Body of pancreas (tissue), 4 donors: ENCODE measurements around the gene TASP1. TPM values are rescaled to one million over a fixed set of nuclear protein-coding genes. Genes with fewer than 3 reads are reported as not detected.

Source experiments
- ATAC-seq: fragments of 150-250 bp; one replicate; pipeline ENCODE4 v1.9.1; 2016
- DNase-seq, 4 donors: peaks; one replicate each; pipeline ENCODE4 v3.0.0-alpha.2; 2019
- H3K27ac ChIP-seq, 4 donors: fragments of 200-600 bp; sonication (generic); 1 replicate in 3 of 4; 2 replicates in 1 of 4; pipeline versions ENCODE4 v1.5.1 to v1.6.1; 2016 to 2019; ENCODE audit warnings: mild to moderate bottlenecking in 1 of 4, mixed read lengths in 1 of 4, moderate library complexity in 1 of 4
- H3K27me3 ChIP-seq, 2 donors: fragments of 200-600 bp; sonication (generic); one replicate each; pipeline ENCODE4 v1.6.0; 2016; ENCODE audit warnings: mild to moderate bottlenecking in 1 of 2
- H3K36me3 ChIP-seq, 2 donors: fragments of 200-600 bp; sonication (generic); replicated peaks in 1 of 2; 2 replicates each; pipeline ENCODE4 v1.5.1; 2016; ENCODE audit warnings: low read depth in 2 of 2; ENCODE audit not compliant: insufficient read depth in 1 of 2
- H3K4me1 ChIP-seq: fragments of 200-600 bp; sonication (generic); one replicate; pipeline ENCODE4 v1.6.0; 2016
- H3K4me3 ChIP-seq, 2 donors: fragments of 200-600 bp; sonication (generic); 1 replicate in 1 of 2; 2 replicates in 1 of 2; pipeline ENCODE4 v1.5.1; 2016 to 2019
- H3K9me3 ChIP-seq, 3 donors: fragments of 200-600 bp; sonication (generic); 1 replicate in 2 of 3; 2 replicates in 1 of 3; pipeline ENCODE4 v1.5.1; 2016
- POLR2A ChIP-seq, 3 donors: fragments of 450-650 bp; IDR thresholded peaks; one replicate each; pipeline ENCODE4 v1.6.1; 2016; ENCODE audit warnings: antibody characterized with exemption in 3 of 3, mild to moderate bottlenecking in 2 of 3
- WGBS, 2 donors: methylation state at CpG; one replicate each; pipeline ENCODE4 v1.1.5; 2017; 5-methylcytosine and 5-hydroxymethylcytosine counted together
- intact Hi-C: fragments of 100-400 bp; cut with DNase I; formaldehyde crosslinking; loops from one replicate; pipeline ENCODE4 v1.15.1; 2023
- total RNA-seq, 2 donors: library from RNA; depleted of rRNA; stranded (reverse); fragments of >200 nt; gene quantifications; one replicate each; pipeline ENCODE4 v1.1.0, GENCODE V29; 2016
- TF ChIP-seq, protein P1 (sequence below), 7 experiments: fragments of 450-650 bp in 4 of 7; fragments of 200-600 bp in 3 of 7; sonication (generic) in 3 of 7; IDR thresholded peaks; one replicate each; pipeline ENCODE4 v1.5.1; 2016 to 2019; ENCODE audit warnings: antibody characterized with exemption in 7 of 7

Gene TASP1
- total RNA-seq, 2 donors from 2014 or later, result 8.0 to 11.5 TPM

DNA sequence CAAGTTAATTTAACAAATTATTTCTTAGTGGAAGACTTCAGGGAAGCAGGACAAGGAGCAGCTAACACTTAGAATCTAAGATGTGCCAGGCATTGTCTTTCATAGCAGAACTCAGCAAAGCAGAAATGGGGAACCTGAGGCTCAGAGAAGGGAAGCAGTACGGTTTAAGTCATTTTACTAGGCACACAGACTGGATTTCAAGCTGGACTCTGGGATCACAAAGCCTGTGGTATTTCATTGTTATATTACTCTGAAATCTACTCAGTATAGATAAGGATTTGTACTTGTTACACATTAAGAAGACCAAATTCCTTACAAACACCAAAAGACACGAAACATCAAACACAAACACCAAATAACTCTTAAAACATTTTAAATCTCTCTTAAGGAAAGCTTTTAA lies 218.1 kb downstream of the TASP1 start:
- Histone ChIP-seq H3K27me3 (no peaks in the 10 kb centered on the region), H3K9me3 (no peaks in the 10 kb centered on the region), H3K4me3 (no peak overlapping the region), H3K4me1 (no peaks in the 10 kb centered on the region), H3K36me3 (no peaks in the 10 kb centered on the region), H3K27ac (no peak overlapping the region)
- ATAC-seq, result no peak
- DNase-seq, result no peak
- intact Hi-C loops, result no loop called here
- WGBS, 2 donors, result 87 to 96% methylated on average over 2 of the region's 2 CpGs
- TF ChIP-seq, protein P1, sequence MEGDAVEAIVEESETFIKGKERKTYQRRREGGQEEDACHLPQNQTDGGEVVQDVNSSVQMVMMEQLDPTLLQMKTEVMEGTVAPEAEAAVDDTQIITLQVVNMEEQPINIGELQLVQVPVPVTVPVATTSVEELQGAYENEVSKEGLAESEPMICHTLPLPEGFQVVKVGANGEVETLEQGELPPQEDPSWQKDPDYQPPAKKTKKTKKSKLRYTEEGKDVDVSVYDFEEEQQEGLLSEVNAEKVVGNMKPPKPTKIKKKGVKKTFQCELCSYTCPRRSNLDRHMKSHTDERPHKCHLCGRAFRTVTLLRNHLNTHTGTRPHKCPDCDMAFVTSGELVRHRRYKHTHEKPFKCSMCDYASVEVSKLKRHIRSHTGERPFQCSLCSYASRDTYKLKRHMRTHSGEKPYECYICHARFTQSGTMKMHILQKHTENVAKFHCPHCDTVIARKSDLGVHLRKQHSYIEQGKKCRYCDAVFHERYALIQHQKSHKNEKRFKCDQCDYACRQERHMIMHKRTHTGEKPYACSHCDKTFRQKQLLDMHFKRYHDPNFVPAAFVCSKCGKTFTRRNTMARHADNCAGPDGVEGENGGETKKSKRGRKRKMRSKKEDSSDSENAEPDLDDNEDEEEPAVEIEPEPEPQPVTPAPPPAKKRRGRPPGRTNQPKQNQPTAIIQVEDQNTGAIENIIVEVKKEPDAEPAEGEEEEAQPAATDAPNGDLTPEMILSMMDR (IDR thresholded peaks at IDR 0.05), result no peak
- TF ChIP-seq POLR2A (IDR thresholded peaks at IDR 0.05), result no peak

DNA sequence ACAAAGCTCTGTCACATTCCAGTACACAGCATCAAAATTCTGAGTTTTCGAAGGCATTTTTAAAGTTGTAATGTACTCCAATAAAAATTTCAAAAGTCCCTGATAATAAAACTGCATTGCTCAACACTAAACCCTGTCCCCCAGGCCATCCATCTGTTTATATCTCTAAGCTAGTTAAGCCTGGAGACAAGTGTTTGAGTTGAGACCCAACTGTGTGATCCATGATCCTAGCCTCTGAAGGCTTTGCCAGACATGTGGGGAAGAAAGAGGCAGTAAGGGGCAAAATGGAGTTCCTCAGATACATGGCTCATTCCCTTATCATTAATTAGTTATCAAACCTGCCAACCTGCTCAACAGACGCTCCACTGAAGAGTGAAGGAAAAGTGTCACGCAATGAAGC lies 219.3 kb downstream of the TASP1 start:
- no peak for ATAC-seq
- Histone ChIP-seq H3K9me3 (no peaks in the 10 kb centered on the region), H3K27me3 (no peaks in the 10 kb centered on the region), H3K4me3 (no peak overlapping the region), H3K4me1 (no peaks in the 10 kb centered on the region), H3K36me3 (no peaks in the 10 kb centered on the region), H3K27ac (no peak overlapping the region)
- 92 to 93% methylated on average over 3 of the region's 3 CpGs for WGBS, 2 donors
- TF ChIP-seq, protein P1 (IDR thresholded peaks at IDR 0.05), result no peak
- TF ChIP-seq POLR2A (IDR thresholded peaks at IDR 0.05), result no peak
- intact Hi-C loops, result no loop called here
- DNase-seq, result no peak

- no peak for ATAC-seq
- H3K27me3 ChIP-seq, result no peaks in the 10 kb centered on the region
- intact Hi-C loops, result no loop called here
- H3K4me3 ChIP-seq, result no peak overlapping the region
- DNase-seq, result no peak
- TF ChIP-seq, protein P1 (IDR thresholded peaks at IDR 0.05), result no peak
- TF ChIP-seq POLR2A (IDR thresholded peaks at IDR 0.05), result no peak
- H3K36me3 ChIP-seq, result no peaks in the 10 kb centered on the region
- H3K4me1 ChIP-seq, result no peaks in the 10 kb centered on the region
- H3K27ac ChIP-seq, result no peak overlapping the region
- H3K9me3 ChIP-seq, result no peaks in the 10 kb centered on the region
Measured at GRCh38 chr20:13418263-13419229, 220.2 kb downstream of the TASP1 start.

DNA sequence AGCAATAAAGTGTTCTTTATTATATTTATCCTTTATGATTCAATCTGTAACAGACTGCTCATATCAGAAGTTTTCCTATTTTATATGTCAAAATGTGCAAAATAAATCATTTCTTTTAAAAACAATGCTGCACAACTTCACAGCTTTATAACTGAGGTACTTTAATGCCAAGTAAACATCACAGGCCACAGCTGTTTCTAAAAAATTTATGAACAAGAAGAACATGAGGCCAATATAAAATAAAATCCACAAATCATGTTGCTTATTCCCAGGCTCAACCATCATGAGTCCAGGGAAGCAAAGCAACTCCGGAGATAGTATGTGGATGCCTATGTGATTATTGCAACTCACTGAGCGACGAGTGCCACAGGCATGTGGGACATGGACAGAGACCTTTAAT lies 222.2 kb downstream of the TASP1 start:
- WGBS, 2 donors, result 94 to 98% methylated on average over 3 of the region's 3 CpGs
- ATAC-seq, result no peak

More for the DNA sequence above, 222.2 kb downstream of the TASP1 start:
- H3K9me3 ChIP-seq, result no peaks in the 10 kb centered on the region
- H3K4me1 ChIP-seq, result peaks cover 4% of the 10 kb centered on the region
- H3K4me3 ChIP-seq, result no peak overlapping the region
- no peak for DNase-seq
- no peaks in the 10 kb centered on the region for H3K27me3 ChIP-seq
- H3K27ac ChIP-seq, result no peak overlapping the region
- H3K36me3 ChIP-seq, result no peaks in the 10 kb centered on the region
- intact Hi-C loops, result no loop called here
- TF ChIP-seq, protein P1 (IDR thresholded peaks at IDR 0.05), result no peak
- TF ChIP-seq POLR2A (IDR thresholded peaks at IDR 0.05), result no peak
